GM10266 (cell line): ENCODE data around the gene FREM3.
"Not testable (repeated sequence)": the region's sequence is repeated elsewhere in the genome, so short reads cannot be mapped to it uniquely, and the experiment has no call there.

Experiments
- DNase-seq: peaks from one replicate; pipeline ENCODE4 v3.0.0; 2012; ENCODE audit errors: extremely low spot score
- TF ChIP-seq, protein P1 (sequence below): IDR thresholded peaks from 2 replicates; pipeline ENCODE4 v1.5.1; 2012; ENCODE audit warnings: mild to moderate bottlenecking, low read depth; ENCODE audit not compliant: control insufficient read depth, insufficient read depth; ENCODE audit errors: missing control alignments

FREM3 gene

DNA sequence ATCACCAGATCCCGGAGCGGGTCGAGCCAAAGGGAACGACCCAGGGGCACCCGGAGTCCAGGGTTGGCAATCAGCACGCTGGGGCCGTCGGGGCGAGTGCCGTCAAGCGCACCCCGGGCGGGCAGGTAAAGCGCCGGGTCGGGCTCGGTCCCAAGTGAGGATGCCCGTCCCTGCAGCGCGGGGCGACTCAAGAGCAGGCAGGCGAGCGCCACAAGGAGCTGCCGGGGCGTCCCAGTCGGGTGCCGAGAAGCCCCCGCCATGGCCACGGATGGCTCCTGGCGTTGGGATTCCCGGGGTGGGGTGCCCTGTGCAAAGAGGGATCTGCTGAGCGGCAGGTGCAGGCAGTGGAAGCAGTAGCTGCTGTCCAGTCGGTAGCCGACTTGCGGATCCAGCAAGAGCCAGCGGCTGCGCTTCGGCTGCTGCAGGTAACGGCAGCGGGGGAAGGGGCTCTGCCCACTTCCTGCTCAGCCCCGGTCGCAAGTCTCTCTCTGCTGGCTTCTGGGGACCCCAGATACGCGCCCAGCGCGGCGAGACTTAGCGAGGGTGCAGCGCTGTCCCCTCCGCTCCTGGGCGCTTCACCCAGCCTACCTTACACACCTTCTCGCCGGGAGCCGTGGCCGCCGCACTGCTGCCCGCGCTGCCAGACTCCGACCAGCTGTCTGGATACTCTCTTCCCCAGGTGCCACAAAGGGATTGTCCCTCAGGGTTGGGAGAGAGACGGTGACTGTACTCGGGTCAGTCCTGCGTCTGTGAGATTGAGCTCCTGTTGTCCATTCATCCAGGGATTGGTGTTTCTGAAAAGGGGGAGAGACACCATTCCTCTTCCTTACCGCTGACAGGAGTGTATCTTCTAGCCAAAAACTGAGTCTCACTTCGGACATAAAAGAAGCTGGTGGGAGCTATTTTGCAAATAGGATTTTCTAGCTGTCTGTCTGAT lies at the start of gene FREM3:
Gene FREM3, minus strand, starts transcription at position 260 of the 937 bp plus-strand sequence. Its CDS starts 0 bp downstream, at position 260.
- DNase-seq, result no peak

DNA sequence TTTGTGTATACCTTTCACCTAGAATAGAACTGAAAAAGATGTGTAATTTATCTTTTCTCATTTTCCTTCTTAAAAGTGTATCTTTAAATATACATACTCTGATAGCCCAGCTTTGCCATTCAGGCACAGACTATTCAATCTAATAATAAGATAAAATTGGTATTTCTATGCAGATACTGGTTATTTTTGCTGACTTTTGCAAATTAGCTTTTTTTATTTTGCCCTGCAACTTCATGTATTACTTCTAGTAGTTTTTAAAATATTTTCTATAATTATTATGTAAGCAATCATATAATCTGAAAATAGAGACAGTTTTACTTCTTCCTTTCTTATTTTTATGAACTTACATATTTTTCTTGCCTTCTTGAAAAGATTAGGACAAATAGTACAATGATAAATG lies 45.4 kb upstream of the FREM3 start:
- TF ChIP-seq, protein P1, sequence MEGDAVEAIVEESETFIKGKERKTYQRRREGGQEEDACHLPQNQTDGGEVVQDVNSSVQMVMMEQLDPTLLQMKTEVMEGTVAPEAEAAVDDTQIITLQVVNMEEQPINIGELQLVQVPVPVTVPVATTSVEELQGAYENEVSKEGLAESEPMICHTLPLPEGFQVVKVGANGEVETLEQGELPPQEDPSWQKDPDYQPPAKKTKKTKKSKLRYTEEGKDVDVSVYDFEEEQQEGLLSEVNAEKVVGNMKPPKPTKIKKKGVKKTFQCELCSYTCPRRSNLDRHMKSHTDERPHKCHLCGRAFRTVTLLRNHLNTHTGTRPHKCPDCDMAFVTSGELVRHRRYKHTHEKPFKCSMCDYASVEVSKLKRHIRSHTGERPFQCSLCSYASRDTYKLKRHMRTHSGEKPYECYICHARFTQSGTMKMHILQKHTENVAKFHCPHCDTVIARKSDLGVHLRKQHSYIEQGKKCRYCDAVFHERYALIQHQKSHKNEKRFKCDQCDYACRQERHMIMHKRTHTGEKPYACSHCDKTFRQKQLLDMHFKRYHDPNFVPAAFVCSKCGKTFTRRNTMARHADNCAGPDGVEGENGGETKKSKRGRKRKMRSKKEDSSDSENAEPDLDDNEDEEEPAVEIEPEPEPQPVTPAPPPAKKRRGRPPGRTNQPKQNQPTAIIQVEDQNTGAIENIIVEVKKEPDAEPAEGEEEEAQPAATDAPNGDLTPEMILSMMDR, result no peak
- DNase-seq, result no peak

More for the DNA sequence above, at the start of gene FREM3:
- TF ChIP-seq, protein P1, result no peak

DNA sequence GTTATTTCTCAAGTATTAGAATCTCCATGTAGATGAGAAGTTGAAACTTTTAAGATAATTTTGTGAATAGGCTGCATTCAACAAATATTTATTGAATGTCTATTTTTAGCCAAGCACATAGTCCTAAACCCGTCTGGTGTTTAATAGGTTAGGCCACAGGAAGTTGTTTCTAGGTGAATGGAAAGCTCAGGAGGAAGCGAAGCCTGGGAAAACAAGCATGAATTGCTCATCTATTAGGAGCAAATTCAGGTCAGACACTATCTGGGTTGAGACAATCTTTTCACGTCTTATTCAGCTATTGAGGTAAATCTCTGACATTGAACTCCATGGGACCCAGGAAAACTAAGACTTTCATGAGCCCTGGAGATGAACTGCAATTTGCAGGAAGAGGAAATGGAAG lies 43.1 kb upstream of the FREM3 start:
- TF ChIP-seq, protein P1, result no peak
- DNase-seq, result no peak

DNA sequence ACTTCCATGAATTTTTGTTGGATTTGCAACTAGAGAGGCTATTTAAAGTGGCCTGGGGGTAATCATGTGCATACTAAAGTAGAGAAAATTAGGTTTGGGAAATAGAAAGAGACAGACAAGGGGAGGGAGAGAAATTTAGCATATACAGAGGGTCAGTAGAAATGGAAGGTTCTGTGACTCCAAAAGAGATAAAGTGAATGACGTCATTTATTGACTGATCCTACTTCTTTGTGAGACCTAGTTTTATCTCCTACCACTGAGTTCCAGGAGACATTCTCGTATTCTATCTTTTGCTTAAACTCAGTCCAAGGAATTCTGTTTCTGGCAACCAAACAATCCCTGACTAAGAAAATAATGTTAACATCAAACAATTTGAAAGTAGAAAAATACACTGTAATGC lies 42.4 kb upstream of the FREM3 start:
- TF ChIP-seq, protein P1, result no peak
- DNase-seq, result no peak

DNA sequence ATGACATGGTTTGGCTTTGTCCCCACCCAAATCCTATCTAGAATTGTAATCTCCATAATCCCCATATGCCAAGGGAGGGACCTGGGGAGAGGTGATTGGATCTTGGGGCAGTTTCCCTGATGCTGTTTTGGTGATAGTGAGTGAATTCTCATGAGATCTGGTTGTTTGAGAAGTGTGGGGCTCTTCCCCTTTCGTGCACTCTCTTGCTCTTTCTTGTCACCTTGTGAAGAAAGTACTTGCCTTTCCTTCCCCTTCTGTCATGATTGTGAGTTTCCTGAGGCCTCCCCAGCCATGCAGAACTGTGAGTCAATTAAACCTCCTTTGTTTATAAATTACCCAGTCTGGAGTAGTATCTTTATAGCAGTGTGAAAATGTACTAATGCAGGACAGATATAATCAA lies 36.4 kb upstream of the FREM3 start:
- TF ChIP-seq, protein P1, result no peak
- no peak for DNase-seq

DNA sequence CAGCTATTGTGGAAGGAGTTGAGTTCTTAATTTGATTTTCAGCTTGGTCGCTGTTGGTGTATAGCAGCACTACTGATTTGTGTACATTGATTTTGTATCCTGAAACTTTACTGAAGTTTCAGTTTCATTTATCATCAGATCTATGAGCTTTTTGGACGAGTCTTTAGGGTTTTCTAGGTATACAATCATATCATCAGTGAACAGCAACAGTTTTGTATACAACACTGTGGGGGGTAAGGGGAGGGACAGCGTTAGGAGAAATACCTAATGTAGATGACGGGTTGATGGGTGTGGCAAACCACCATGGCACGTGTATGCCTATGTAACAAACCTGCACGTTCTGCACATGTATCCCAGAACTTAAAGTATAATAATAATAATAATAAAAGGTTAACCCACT lies 35.6 kb upstream of the FREM3 start:
- DNase-seq, result not testable (repeated sequence)

DNA sequence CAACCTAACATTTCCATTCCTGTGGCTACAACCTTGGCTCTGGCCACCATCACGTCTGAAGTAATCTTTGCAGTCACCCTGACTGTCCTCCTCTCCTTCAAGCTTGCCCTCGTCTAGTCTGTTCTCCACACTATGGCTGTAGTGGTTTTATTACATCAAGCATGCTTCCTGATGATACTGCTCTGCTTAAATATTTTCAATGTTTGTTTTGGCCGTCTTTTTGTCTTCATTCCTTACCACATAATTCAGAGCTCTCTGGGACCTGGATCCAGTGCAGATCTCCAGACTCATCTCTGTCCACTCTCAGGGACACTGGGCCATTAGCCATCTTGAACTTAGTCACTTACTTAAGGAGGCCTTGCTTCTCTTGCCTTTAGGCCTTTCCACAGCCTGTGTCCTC lies 27.7 kb upstream of the FREM3 start:
- no peak for DNase-seq
- TF ChIP-seq, protein P1, result no peak
